ENCODE data around the gene UBE2E3.

UBE2E3 gene

GRCh38 chr2:181111059-181111458, 130.7 kb downstream of the UBE2E3 start:
- no peak overlapping the region for H3K27ac ChIP-seq (ENCODE audit: low read depth, low read length)
- H3K27me3 ChIP-seq (ENCODE audit: insufficient read depth, low read length) = no peaks in the 10 kb centered on the region
- H3K36me3 ChIP-seq (ENCODE audit: insufficient read depth, low read length) = no peaks in the 10 kb centered on the region
- WGBS = 88% methylated on average over 1 of the region's 2 CpGs
- H3K9me3 ChIP-seq (ENCODE audit: insufficient read depth, low read depth, low read length) = no peaks in the 10 kb centered on the region
- no peak overlapping the region for H3K4me3 ChIP-seq (ENCODE audit: low read length)
- H3K9ac ChIP-seq (ENCODE audit: low read depth, low read length) = no peak overlapping the region
- H3K4me1 ChIP-seq (ENCODE audit: insufficient read depth, low read length) = peaks cover 15% of the 10 kb centered on the region

GRCh38 chr2:181112916-181113315, 132.5 kb downstream of the UBE2E3 start:
- Histone ChIP-seq H3K4me3 (ENCODE audit: low read length) (no peak overlapping the region), H3K9me3 (ENCODE audit: insufficient read depth, low read depth, low read length) (no peaks in the 10 kb centered on the region), H3K9ac (ENCODE audit: low read depth, low read length) (no peak overlapping the region), H3K27ac (ENCODE audit: low read depth, low read length) (no peak overlapping the region), H3K4me1 (ENCODE audit: insufficient read depth, low read length) (no peaks in the 10 kb centered on the region), H3K27me3 (ENCODE audit: insufficient read depth, low read length) (no peaks in the 10 kb centered on the region), H3K36me3 (ENCODE audit: insufficient read depth, low read length) (no peaks in the 10 kb centered on the region)
- WGBS = 100% methylated on average over 1 of the region's 1 CpG
